Measurements from ENCODE around the gene MINDY4B.

GRCh38 chr3:150843241-150843640 is 62.0 kb downstream of the MINDY4B start:
- TF ChIP-seq CTCF (IDR thresholded peaks at IDR 0.05) (no peak), ZFX (IDR thresholded peaks at IDR 0.05; ENCODE audit: borderline replicate concordance) (no peak)

Measured in 22Rv1 (cell line).